Smooth muscle cell of the brain vasculature (primary cell): ENCODE results near the gene ANAPC16.
A peak's percentile ranks its signal among the peaks of the same experiment; 100 is the strongest.
"Not testable (repeated sequence)": the region's sequence is repeated elsewhere in the genome, so short reads cannot be mapped to it uniquely, and the experiment has no call there.

Source experiments
- DNase-seq: peaks from one replicate; pipeline ENCODE4 v3.0.0-alpha.2; 2012; ENCODE audit warnings: low read depth, low spot score

The ANAPC16 gene

DNA sequence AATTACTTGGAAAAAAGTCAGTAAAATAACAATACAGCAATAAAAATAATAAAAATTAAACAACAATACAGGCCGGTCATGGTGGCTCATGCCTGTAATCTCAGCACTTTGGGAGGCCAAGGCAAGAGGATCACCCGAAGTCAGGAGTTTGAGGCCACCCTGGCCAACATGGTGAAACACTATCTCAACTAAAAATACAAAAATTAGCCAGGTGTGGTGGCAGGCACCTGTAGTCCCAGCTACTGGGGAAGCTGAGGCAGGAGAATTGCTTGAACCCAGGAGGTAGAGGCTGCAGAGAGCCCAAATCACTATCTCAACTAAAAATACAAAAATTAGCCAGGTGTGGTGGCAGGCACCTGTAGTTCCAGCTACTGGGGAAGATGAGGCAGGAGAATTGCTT is 4.0 kb upstream of the ANAPC16 start:
- DNase-seq, result not testable (repeated sequence)

DNA sequence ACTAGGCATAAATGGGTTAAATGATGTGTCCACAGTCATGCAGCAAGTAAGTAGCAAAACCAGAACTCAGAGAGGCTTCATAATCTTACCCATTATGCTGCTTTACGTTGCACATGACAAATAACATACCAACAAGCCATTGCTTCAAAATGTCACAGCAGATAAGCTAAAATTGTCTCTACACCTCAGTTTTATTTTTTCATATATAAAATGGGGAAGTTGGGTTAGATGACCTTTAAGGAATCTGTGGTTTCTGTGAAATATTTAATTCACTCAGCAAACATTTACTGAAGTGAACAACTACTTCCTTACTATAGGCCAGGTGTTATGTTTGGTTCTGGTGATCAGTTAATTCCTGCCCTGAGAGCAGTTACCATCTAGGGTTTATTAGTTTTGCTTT is 2.5 kb downstream of the ANAPC16 start:
- no peak for DNase-seq

DNA sequence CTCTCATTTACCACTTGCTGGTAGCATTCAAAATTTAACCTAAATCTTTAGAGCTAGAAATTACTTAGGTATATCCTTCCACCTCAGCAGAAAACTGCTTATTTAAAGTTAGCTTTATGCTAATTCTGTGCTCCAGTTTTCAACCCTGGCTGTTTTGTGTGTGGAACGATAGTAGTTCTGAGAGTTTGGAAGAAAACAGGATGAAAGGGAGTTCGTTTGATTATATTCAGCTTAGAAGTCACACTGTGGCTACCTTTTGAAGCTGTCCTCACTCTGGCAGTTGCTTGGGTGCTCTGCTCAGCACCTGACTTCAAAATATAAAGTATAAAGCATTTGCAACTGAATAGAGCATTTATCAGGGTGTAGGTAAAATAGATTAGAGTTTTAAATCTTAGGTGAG is 2.9 kb downstream of the ANAPC16 start:
- no peak for DNase-seq

DNA sequence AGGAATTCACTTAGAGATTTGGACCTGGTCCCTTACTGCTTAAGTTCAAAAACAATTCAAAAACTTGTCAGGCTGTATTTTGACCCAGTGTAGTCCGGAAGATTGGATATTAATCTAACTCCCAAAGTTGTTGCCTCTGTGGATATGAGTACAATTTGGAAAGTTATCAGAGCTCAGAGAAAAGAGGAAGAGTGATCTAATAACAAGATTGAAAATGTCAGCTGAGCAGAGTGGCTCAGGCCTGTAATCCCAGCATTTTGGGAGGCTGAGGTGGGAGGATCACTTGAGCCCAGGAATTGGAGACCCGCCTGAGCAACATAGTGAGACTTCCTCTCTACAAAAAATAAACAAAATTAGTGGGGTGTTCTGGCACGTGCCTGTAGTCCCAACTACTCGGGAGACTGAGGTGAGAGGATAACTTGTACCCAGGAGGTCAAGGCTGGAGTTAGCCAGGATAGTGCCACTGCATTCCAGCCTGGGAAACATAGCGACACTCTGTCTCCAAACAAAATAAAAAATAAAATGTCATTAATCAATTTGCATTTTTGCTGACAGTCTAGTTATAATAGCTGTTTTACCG is 3.5 kb downstream of the ANAPC16 start:
- no peak for DNase-seq

DNA sequence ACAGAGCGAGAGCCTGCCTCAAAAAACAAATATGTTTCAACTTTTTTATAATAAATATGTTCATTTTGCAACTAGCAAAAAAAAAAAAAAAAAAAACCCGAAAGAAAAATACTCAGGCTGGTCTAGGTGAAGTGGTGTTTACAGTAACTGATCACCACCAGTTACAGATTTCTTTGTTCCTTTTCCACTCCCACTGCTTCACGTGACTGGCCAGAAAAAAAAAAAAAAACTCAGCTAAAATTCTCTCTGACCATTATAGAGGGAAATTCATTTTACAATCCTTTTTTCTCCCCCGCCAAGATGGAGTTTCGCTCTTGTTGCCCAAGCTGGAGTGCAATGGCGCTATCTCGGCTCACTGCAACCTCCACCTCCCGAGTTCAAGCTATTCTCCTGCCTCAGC is 4.8 kb downstream of the ANAPC16 start:
- no peak for DNase-seq

DNA sequence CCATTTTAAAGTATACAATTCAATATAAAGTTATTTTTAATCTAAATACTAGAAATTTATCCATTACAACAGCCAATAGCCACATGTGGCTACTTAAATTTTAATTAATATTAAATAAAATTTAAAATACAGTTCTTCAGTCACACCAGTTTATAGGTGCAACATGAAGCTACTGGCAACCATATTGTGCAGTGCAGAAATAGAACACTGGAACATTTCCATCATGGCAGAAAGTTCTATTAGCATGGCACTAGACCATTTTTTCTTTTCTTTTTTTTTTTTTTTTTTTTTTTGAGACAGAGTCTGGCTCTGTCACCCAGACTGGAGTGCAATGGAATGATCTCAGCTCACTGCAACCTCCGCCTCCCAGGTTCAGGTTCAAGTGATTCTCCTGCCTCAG is 5.5 kb downstream of the ANAPC16 start:
- DNase-seq, result no peak

DNA sequence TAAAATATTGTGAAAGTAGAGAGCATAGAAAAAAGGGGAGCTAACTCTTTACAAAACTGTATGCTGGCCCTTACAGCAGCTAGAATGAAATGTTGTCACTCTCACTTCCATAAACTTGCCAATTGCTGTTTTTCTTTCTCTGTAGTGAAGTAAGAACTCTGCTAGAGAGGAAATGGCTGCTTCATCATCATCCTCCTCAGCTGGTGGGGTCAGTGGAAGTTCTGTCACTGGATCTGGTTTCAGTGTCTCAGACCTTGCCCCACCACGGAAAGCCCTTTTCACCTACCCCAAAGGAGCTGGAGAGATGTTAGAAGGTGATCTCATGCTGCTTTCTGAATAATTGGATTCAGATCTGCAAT is 7.9 kb downstream of the ANAPC16 start:
- no peak for DNase-seq

DNA sequence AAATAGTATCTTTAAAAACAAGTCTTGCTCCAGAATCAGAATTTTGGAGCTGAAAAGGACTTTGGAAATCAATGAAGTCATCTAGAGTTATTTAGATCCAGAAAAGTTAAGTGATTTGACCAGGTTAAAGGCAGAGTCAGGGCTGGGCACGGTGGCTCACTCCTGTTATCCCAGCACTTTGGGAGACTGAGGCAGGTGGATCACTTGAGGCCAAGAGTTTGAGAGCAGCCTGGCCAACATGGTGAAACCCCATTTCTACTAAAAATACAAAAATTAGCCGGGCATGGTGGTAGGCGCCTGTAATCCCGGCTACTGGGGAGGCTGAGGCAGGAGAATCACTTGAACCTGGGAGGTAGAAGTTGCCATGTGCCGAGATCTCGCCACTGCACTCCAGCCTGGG is 8.4 kb downstream of the ANAPC16 start:
- not testable (repeated sequence) for DNase-seq

DNA sequence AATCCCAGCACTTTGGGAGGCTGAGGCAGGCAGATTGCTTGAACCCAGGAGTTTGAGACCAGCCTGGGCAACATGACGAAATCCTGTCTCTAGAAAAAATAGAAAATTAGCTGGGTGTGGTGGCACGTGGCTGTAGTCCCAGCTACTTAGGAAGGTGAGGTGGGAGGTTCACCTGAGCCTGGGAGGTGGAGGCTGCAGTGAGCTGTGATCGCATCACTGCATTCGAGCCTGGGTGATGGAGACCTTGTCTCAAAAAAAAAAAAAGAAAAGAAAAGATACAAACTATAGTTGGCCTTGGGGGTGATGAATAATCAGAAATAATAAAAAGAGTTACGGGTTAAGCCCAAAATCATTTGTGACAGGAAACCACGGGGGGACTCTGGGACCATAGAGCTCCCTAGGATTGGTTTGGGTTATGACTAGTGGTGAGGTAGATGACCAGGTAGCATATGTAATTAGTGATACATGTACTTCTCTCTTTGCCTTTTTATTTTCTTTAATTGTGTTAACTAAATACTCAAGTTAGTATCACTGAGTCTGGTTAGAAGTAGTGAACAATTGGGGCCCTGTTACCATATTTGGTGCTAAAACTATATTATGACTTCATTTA is 10.7 kb downstream of the ANAPC16 start:
- DNase-seq, result no peak

DNA sequence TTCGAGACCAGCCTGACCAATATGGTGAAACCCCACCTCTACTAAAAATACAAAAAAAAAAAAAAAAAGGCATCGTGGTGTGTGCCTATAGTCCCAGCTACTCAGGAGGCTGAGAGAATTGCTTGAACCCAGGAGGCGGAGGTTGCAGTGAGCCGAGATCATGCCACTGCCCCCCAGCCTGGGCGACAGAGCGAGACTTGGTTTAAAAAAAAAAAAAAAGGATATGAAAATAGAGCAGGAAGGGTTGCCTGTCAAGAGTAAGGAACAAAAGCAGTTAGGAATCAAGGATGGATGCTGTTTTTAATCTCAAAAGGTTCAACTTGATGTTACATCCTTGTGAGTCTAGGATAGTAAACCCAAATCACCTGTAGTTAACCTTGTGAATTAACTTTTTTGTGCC is 12.0 kb downstream of the ANAPC16 start:
- DNase-seq, result no peak

DNA sequence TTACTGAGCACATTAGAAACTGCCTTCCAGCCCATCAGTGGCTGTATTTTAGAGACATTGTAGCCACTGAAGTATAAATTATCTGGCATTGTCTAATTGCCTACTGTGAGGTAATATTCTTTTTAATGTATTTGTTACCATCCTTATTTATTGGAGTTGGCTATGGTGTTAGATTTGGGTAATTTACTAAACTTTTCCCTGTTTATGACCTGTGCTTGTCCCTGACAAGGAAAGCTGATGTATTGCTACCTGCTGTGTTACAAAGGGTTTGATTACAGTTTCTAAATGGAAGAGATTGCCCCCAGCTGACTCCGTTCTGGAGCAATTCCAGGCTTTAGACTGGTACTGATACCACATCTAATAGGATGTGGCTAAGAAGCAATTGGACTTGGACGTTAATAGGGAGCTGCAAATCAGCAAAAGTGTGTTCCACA is 12.5 kb downstream of the ANAPC16 start:
- no peak for DNase-seq

DNA sequence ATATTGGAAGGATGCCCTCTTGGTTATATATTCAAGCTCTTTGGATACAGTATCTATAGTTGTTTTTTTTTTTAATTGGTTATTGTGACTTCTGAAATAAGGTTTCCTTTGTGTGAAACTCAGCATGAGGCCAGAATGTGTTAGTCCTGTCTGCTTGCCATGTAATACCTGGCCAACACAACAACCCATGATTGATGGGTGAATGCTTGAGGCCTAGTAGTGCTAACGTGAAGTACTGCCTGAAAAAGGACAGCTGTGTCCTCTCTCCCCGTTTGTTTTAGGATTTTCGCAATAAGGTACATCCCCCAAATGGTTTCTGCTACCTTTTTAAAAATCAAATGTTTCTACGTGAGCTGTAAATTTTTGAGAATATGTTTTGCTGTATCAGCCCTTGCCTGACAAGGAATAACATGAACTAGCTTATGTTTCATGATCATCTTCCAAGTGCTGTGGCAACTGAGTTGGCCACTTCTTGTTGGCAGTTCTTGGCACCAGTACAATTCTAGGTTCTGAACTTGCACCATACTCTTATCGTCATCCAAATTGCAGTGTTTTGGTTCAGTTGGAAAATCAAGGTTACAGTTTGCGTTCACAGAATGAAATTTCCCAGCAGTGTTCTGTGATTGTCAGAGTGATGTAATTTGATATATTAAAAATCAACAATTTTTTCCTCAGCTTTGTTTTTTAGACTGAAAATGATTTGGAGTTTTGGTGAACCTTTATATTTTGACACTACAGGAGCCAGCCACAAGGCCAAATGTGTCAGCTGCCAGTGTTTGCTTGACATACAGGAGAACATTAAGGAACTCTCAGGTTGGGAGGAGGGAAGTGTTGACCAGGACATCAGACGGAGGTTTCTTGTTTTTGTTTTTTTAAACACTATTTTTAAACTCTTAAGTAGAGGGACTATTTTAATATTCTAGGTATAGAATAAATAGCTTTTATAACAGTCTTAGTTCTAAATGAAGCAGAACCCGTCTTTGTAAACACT is 13.7 kb downstream of the ANAPC16 start:
- peak; percentile 49 for DNase-seq

DNA sequence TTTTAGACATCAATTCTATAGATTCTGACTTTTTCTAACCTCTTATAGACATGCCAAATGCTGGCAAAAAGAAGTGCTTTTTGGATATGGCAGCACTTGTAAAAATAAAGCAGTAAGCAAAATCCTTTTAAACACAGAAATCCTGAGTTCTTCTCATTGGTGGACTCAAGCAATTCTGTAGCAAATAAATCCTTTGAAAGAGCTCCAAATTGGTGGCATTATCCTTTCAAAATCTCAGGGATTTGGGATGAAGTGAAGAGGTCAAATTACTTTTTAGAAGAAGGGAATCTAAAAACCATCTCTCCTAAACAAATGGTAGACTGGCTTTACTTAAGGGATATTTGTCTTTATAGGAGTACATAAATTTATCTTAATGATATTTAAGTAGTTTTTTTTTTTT is 17.8 kb downstream of the ANAPC16 start:
- no peak for DNase-seq

DNA sequence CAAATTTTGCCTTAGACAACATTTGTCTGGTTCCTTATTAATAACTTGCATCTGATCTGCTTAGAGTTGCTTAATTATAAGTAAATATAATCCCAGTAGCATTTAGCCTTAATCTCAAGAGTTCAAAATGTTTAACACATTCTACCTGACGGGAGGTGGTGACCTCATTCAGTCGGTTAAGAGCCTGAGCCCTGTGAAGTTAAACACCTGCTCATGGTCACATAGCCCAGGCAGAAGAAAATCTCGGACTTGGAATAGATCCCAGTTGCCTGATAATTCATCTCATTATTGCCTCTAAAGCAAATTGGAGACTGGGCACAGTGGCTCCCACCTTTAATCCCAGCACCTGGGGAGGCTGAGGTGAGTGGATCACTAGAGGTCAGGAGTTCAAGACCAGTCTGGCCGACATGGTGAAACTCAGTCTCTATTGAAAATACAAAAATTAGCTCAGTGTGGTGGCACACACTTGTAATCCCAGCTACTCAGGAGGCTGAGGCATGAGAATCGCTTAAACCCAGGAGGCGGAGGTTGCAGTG is 18.8 kb downstream of the ANAPC16 start:
- DNase-seq, result no peak

DNA sequence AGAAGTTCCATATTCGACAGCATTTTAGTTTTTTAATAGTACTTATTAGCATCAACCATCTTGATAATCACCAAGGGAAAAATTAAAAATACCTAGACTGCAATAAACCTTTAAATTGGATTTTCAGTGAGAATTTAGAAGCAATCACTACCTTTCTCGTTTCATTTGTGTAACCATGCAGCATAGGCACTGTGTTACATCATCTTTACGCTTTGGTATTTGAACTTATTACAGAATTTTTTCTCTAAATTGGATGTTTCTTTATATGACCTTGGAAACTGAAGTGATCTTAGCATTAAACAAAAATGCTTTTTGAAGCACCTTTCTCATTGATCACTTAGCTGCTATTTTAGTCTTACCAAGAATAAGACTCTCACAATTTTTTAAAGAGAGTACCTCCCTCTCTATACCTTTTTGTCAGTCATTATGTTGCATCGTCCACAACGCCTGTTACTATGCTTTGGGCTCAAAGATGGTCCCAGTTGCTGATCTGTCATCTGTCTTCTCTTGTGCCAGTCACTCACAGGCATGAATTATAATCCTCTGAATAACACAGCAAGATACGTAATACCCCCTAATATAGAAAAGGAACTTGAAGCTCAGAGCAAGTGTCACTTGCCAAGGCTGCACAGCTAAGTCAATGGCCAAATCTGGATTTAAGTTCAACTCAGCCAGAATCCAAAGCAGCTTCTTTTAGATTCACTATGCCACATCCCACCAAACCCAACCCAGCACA is 19.9 kb downstream of the ANAPC16 start:
- DNase-seq, result no peak

DNA sequence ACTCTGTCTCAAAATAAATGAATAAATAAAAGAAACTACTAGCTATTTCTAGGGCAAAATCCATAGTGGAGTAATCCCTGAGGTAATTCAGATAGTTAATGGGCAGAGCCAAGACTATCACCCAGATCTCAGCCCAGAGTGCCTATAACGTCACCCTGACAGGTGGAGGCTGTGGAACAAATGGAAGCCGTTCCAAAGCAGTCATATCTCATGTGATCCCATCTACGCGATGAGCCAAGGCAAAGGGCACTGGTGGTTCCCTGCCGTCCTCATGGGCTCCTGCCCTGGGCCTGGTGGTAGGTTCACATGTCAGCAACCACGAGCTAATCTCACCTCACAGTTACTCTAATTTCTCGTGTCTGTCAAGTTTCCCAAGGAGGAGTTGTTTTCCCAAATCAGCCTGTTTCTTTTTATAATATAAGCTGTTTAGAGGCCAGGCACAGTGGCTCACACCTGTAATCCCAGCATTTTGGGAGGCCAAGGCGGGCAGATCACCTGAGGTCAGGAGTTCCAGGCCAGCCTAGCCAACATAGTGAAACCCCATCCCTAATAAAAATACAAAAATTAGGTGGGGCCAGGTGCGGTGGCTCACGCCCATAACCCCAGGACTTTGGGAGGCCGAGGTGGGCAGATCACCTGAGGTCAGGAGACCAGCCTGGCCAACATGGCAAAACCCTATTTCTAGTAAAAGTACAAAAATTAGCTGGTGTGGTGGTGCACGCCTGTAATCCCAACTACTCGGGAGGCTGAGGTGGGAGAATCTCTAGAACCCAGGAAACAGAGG is 22.8 kb downstream of the ANAPC16 start:
- no peak for DNase-seq

DNA sequence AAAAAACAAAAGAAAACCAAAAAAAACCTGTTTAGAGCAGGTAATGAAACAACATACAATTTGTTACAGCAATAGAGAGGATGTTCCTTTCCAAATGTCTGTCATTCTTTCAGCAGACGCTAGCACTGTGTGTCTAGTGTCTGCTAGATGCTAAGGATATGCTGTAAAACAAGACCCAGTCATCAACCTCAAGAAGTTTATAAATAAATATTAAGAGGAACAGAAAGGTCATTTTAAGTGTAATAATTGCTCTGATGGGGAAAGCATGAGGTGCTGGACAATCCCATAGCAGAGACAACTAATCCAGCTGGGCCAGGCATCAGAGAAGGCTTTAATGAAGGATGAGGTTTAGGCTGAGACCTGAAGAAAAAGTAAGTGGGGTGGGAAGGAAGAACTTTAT is 23.6 kb downstream of the ANAPC16 start:
- no peak for DNase-seq

DNA sequence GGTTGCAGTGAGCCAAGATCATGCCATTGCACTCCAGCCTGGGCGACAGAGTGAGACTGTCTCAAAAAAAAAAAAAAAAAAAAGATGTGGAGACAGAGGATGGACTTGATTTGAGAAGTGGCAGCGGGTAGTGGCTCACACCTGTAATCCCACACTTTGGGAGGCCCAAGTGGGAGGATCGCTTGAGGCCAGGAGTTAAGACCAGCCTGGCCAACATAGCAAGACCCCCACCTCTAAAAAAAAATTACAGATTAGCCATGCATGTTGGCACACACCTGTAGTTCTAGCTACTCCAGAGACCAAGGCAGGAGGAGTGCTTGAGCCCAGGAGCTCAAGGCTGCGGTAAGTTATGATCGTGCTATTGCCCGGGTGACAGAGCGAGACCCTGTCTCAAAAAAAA is 24.6 kb downstream of the ANAPC16 start:
- DNase-seq, result no peak

DNA sequence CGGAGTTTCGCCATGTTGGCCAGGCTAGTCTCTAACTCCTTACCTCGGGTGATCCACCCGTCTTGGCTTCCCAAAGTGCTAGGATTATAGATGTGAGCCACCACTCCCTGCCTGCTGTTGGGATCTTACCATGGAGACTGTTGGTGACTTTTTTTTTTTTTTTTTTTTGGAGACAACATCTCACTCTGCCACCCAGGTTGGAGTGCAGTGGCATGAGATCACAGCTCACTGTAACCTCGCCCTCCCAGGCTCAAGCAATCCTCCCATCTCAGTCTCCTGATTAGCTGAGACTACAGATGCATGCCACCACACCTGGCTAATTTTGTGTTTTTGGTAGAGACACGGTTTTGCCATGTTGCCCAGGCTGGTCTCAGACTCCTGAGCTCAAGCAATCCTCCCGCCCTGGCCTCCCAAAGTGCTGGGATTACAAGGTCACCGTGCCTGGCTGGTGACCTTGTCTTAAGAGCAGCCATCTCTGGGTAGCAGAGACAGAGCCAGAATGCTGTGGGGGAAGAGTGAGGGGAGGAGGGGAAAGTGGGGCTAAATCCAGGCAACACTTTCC is 26.0 kb downstream of the ANAPC16 start:
- no peak for DNase-seq

DNA sequence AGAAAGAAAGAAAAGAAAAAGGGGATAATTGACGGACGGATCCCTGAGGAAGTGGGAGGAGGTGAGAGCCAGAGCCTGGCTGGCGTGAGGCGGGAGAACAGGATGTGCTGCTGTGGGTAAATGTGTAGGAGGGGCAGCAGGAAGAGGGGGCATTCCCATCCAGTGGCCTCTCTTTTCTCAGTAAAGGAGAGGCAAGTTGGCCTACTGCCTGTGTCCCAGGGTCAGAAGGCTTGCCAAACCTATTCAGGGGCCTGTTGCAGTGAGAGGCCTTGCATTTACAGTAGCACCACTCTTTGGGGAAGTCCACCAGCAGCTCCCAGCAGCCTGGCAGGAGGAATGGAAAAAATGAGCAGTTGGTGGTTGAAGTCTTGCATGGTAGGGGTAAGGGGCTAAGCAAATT is 26.9 kb downstream of the ANAPC16 start:
- DNase-seq, result no peak
